GM19452 (cell line): ENCODE measurements around the gene RNF112.
"Not testable (repeated sequence)": the region's sequence is repeated elsewhere in the genome, so short reads cannot be mapped to it uniquely, and the experiment has no call there.

Source experiments
- ATAC-seq: cut with Tn5 transposase; IDR thresholded peaks from one replicate; pipeline ENCODE4 v1.9.1; 2021; ENCODE audit not compliant: unreplicated experiment

RNF112 gene

GRCh38 chr17:19410091-19410490 is 941 bp upstream of the RNF112 start:
- ATAC-seq = no peak

GRCh38 chr17:19411631-19412030 is 599 bp downstream of the RNF112 start:
- no peak for ATAC-seq

GRCh38 chr17:19412510-19412909 is 1.5 kb downstream of the RNF112 start:
- no peak for ATAC-seq

- no peak for ATAC-seq
Measured at GRCh38 chr17:19412984-19413383, 2.0 kb downstream of the RNF112 start.

- ATAC-seq = no peak
Measured at GRCh38 chr17:19413761-19414160, 2.7 kb downstream of the RNF112 start.

- ATAC-seq = no peak
Measured at GRCh38 chr17:19414396-19415280, 3.6 kb downstream of the RNF112 start.

GRCh38 chr17:19415311-19415710 is 4.3 kb downstream of the RNF112 start:
- ATAC-seq = no peak

GRCh38 chr17:19415806-19416775 is 5.1 kb downstream of the RNF112 start:
- no peak for ATAC-seq

GRCh38 chr17:19417611-19418010 is 6.6 kb downstream of the RNF112 start:
- no peak for ATAC-seq

GRCh38 chr17:19418251-19418992 is 7.4 kb downstream of the RNF112 start:
- ATAC-seq = no peak

- no peak for ATAC-seq
Measured at GRCh38 chr17:19421219-19421618, 10.2 kb downstream of the RNF112 start.

- no peak for ATAC-seq
Measured at GRCh38 chr17:19421926-19422325, 10.9 kb downstream of the RNF112 start.

- no peak for ATAC-seq
Measured at GRCh38 chr17:19424934-19425868, 14.2 kb downstream of the RNF112 start.

- no peak for ATAC-seq
Measured at GRCh38 chr17:19426631-19427030, 15.6 kb downstream of the RNF112 start.

- no peak for ATAC-seq
Measured at GRCh38 chr17:19431691-19432090, 20.7 kb downstream of the RNF112 start.

- no peak for ATAC-seq
Measured at GRCh38 chr17:19433255-19433654, 22.2 kb downstream of the RNF112 start.

GRCh38 chr17:19433727-19434340 is 22.8 kb downstream of the RNF112 start:
- ATAC-seq = no peak

GRCh38 chr17:19440421-19440820 is 29.4 kb downstream of the RNF112 start:
- ATAC-seq = no peak

GRCh38 chr17:19441288-19441687 is 30.3 kb downstream of the RNF112 start:
- not testable (repeated sequence) for ATAC-seq
